Natural killer cell treated with Interleukin-12 subunit alpha and Interleukin-12 subunit beta and Interleukin-15 and Interleukin-18, amount 100 ng/mL, for 72 hours (primary cell): ENCODE measurements around the gene R3HDM2. TPM values are rescaled to one million over a fixed set of nuclear protein-coding genes. Genes with fewer than 3 reads are reported as not detected.

Source experiments
- ATAC-seq, 2 donors: fragments of 150-1000 bp; cut with Tn5 transposase in 1 of 2; sonication (Bioruptor Pico), chemical (Tn5 transposase) in 1 of 2; 2 replicates each; pipeline ENCODE4 v1.10.0; 2021
- DNase-seq: peaks from one replicate; pipeline ENCODE4 v3.0.0; 2022; ENCODE audit warnings: low spot score
- H3K27ac Mint-ChIP-seq, 2 donors: 1 replicate in 1 of 2; 2 replicates in 1 of 2; pipeline ENCODE4 v1.8.0; 2022; ENCODE audit warnings: mixed read lengths in 2 of 2, mild to moderate bottlenecking in 1 of 2, moderate library complexity in 1 of 2
- H3K27me3 Mint-ChIP-seq, 2 donors: 1 replicate in 1 of 2; 2 replicates in 1 of 2; pipeline ENCODE4 v1.8.0; 2022; ENCODE audit warnings: mixed read lengths in 2 of 2
- H3K36me3 Mint-ChIP-seq: one replicate; pipeline ENCODE4 v1.8.0; 2022; ENCODE audit warnings: mixed read lengths
- H3K4me1 Mint-ChIP-seq, 2 donors: 1 replicate in 1 of 2; 2 replicates in 1 of 2; pipeline ENCODE4 v1.8.0; 2022; ENCODE audit warnings: low read depth in 2 of 2, mixed read lengths in 2 of 2, mild to moderate bottlenecking in 1 of 2
- H3K4me3 Mint-ChIP-seq: one replicate; pipeline ENCODE4 v1.8.0; 2022; ENCODE audit warnings: mixed read lengths
- H3K9me3 Mint-ChIP-seq: 2 replicates; pipeline ENCODE4 v1.8.0; 2022; ENCODE audit warnings: mixed read lengths
- total RNA-seq, 2 donors: library from RNA; stranded (reverse); gene quantifications; one replicate each; pipeline ENCODE4 v1.2.3, GENCODE V29; 2022

The R3HDM2 gene
- total RNA-seq, 2 donors from 2014 or later: 55.4 to 57.2 TPM

DNA sequence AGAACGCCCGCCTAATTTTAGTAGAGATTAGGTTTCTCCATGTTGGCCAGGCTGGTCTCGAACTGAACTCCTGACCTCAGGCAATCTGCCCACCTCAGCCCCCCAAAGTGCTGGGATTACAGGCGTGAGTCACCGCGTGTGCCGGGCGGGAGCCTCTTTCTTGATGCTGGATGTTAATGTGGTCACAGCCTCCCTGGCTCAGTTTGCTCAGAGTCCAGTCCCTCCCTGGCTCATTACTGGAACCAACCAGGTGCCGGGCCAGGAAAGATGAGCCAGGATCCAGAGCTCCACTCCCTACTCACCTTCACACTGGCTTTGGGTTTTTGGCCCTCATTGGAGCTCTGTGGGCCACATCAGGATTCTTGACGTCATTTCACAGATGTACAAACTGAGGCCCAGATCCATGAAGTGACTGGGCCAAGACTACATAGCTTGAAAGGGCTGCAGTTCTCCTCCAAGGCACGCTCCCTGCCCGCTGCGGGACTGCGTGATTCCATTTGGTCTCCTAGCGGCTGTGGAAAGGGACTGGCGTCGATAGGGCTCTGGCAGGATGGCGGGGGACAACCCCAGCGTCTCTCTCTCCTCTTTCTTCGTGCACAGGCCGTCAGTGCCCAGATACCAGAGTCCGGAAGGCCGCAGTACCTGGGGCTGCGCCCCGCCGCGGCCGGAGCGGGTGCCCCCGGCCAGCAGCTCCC, 206.4 kb downstream of the R3HDM2 start:
- Mint-ChIP-seq H3K9me3 (no peaks in the 10 kb centered on the region), H3K36me3 (no peaks in the 10 kb centered on the region), H3K27ac (no peak overlapping the region), H3K27me3 (peaks cover 43 to 65% of the 10 kb centered on the region in 2 donors), H3K4me1 (peaks cover 55 to 63% of the 10 kb centered on the region in 2 donors), H3K4me3 (peak overlapping the region; percentile 62)
- no peak for ATAC-seq
- DNase-seq: no peak

DNA sequence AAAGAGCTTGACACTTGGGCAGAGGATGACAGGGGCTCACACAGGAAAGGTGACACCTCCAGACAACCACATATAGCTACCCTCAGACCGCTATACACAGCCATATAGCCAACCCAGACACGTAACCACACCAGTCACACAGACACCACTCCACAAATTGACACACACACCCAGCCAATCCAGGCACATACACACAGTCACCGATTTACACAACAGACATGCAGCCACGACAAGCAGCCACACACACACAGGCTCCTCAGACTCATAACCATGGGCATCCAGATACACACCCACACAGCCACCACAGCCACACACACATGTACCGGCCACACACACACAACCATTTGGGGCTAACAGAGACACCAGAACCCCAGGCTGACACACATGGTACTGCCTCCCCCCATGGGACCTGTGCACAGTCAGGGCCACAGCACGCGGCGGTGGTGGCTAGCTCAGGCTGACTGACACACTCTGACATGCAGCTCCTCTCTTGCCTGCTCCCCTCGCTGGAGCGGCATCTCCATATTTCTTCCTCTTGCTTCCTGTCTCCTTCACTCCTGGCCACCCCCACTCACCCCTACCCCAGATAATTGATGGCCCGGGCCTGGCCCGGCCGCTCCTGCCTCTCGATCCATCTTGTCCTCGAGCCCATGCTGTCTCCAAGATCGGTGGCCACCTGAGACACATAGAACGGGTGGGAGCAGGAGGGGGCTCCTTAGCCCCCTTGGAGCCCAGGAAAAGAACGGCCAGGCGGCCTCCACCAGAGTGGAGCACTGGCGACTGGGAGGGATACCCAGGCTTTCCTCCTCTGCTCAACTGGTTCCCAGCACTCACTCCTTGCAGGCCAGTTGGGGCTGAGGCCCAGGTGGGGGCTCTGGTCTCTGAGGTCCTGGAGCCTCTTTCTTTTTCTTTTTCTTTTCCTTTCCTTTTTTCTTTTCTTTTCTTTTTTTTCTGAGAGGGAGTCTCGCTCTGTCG, 207.4 kb downstream of the R3HDM2 start:
- Mint-ChIP-seq H3K27ac (peak overlapping the region in 1 of 2 donors; percentile 0), H3K36me3 (no peaks in the 10 kb centered on the region), H3K4me3 (peak overlapping the region; percentile 62), H3K9me3 (no peaks in the 10 kb centered on the region), H3K4me1 (peaks cover 49 to 59% of the 10 kb centered on the region in 2 donors), H3K27me3 (peaks cover 51 to 75% of the 10 kb centered on the region in 2 donors)
- DNase-seq (peak; percentile 80), ATAC-seq (peak; percentile 92 to 93)

DNA sequence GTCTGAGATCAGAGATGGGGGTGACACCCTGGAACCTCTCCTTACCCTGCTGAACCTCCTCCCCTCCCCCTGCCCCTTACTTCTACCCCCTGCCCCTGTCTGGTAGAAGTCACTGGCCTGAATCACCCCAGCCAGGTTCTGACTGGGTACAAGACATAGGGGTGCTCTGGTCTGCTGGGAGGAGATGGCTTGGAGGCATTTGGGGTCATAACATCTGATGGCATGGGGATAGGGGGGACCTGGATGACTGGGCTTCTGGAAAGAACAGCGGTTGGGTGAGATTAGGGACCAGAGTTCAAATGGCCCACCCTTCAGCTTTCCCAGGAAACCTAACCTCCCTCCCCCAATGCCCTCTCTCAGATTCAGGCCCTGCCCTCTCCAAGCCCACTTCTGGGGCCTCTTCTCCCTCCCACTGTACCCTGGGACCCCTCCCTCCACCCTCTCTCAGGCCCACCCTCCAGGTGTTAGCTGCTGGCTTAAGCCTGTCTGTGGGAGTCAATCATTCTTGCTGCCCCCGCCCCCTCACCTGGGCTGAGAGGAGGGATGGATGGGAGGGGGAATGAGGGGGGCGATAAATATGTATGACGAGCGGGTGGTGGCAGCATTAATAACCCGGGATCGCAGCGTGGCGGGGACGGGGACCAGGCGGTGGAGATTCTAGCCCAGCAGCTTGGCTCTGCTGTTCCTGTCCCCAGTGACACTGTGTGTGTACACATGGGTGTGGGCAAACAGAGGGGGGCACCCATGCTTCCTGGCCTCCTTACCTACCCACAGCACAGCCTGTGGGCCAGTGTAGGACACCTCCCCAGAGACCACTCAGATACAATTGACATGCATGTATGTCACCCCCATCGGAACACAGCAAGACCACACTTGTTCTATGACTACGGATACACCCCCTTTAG, 208.3 kb downstream of the R3HDM2 start:
- ATAC-seq (no peak), DNase-seq (no peak)
- Mint-ChIP-seq H3K27me3 (peaks cover 55 to 80% of the 10 kb centered on the region in 2 donors), H3K27ac (peak overlapping the region in 1 of 2 donors; percentile 0), H3K36me3 (no peaks in the 10 kb centered on the region), H3K4me1 (peaks cover 48 to 60% of the 10 kb centered on the region in 2 donors), H3K4me3 (peak overlapping the region; percentile 62), H3K9me3 (no peaks in the 10 kb centered on the region)

DNA sequence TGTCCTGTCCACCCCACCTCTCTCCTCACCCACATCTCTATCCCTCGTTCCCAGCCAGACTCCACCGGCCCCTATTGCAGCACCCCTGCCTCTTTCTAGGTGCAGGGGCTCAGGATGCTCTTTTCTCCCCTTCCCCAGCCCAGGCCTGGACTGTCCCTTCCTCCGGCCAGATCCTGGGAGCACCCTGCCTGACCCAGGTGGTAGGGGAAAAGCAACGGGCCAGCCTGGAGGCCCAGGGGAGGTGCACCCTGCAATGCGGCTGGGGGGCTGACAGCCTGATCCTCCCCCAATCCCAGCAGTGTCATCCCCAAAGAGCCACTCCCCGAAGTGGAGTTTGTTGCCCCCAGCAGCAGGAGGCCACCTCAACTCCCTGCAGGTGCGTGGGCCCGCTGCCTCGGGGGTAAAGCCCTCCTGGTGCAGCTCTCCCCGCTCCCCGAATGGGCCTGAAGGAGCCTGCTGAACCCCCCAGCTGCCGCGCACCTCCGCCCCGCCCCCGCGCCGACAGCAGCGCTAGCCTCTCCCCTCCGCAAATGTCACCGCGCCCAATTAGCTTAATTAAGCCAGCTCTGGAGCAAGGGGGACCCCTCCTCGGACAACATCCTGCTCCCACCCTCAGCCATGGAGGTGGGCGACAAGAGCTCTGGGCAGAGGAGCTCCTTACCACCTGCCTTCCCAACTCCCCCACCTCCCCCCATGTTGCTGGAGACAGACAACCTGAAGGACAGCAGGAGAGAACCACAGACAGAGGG, 209.5 kb downstream of the R3HDM2 start:
- ATAC-seq: no peak
- H3K9me3 Mint-ChIP-seq: no peaks in the 10 kb centered on the region
- H3K27ac Mint-ChIP-seq: no peak overlapping the region
- peaks cover 52 to 75% of the 10 kb centered on the region in 2 donors for H3K27me3 Mint-ChIP-seq
- peak overlapping the region; percentile 30 for H3K4me3 Mint-ChIP-seq
- DNase-seq: no peak
- no peaks in the 10 kb centered on the region for H3K36me3 Mint-ChIP-seq
- peaks cover 44 to 56% of the 10 kb centered on the region in 2 donors for H3K4me1 Mint-ChIP-seq

DNA sequence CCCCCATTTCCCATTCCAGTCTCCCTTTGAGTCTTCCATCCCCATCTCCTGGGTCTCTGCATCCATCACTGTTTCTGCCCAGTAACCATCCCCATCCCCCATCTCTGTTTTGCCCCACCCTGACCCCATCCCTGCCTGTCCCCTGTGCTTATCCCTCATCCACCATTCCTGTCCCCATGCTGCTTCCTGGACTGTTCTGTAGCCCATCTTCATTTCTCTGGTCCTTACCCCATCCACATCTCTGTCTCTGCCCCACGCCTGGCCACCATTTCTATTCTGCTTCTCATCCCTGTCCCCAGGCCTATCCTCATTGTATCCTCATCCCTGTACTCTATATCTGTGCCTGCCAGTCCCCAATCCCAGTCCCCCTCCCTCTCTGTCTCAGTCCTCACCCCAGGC, 210.1 kb downstream of the R3HDM2 start:
- Mint-ChIP-seq H3K4me3 (no peak overlapping the region), H3K36me3 (no peaks in the 10 kb centered on the region), H3K4me1 (peaks cover 45 to 54% of the 10 kb centered on the region in 2 donors), H3K27me3 (peaks cover 53 to 72% of the 10 kb centered on the region in 2 donors), H3K27ac (no peak overlapping the region), H3K9me3 (no peaks in the 10 kb centered on the region)
- no peak for DNase-seq
- no peak for ATAC-seq

DNA sequence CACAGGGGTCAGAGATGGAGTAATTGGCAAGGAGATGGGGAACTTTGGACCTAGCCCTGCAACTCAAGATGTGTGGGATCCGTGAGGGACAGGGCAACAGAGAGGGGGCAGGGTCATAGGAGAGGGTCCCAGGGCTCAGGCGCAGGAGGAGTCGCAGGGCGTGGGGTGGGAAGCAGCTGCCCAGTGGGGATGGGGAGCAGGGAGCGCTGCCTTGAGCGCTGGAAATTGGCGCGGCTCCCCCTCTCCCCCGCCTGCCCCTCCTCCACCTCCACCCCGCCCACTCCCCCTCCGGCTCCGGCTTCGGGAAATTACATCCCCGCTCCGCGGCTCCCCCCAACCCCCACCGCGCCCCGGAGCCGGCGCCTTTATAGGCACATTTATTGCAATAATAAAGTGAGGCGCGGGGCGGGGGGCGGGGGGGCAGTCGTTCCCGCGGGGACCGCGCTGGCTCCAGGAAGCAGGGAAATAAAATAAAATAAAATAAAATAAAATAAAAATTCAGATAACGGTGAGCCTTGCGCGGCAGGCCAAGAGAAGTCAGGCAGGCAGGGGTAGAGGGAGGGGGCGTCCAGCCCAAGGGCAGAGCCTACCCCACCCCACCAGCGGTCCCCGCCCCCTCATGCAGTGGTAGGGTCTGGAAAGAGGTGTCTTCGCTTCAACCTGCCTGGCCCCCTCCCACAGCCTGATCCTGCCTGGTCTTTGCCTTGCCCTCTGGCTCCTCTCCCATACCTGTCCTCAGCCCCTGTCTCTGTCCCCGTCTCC, 210.7 kb downstream of the R3HDM2 start:
- H3K27me3 Mint-ChIP-seq: peaks cover 56 to 74% of the 10 kb centered on the region in 2 donors
- H3K4me3 Mint-ChIP-seq: no peak overlapping the region
- H3K36me3 Mint-ChIP-seq: no peaks in the 10 kb centered on the region
- H3K9me3 Mint-ChIP-seq: no peaks in the 10 kb centered on the region
- ATAC-seq (no peak), DNase-seq (no peak)
- no peak overlapping the region for H3K27ac Mint-ChIP-seq
- peaks cover 51 to 55% of the 10 kb centered on the region in 2 donors for H3K4me1 Mint-ChIP-seq

DNA sequence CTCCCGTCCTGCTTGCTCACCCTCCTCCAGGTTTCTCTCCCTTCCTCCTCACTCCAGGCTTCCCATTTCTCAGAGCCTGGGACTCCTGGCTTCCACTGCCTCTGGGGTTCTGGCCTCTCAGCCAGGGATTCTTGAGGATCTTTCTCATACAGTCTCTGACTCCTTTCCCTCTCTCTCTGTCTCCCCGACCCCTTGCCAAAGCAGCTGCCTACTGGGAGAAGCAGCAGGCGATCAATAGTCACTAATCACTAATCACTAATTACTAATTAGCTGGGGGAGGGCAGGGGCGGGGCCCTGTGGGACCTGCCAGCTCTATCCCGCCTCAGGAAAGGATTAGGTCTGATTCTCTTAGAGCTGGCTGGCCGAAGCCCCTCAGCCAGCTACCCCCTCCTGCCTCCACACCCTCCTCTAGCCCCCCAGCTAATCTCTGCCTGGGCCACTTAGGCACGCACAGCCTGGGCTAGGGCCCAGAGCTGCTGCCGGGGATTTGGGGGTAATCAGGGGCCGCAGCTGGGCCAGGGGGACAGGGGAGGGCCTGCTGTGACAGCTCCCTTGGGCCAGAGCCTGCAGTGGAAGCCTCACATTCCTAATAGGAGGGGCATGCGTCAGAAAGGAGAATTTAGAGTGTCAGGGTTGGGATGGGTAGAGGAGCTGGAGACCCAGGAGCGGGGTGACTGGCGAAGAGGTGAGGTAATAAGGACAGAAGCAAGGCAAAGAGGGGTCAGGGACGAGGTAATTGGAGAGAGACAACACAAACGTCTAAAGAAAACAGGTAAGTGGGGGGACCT, 211.4 kb downstream of the R3HDM2 start:
- Mint-ChIP-seq H3K4me3 (no peak overlapping the region), H3K36me3 (no peaks in the 10 kb centered on the region), H3K9me3 (no peaks in the 10 kb centered on the region), H3K27ac (no peak overlapping the region), H3K27me3 (peaks cover 62 to 82% of the 10 kb centered on the region in 2 donors), H3K4me1 (peaks cover 57 to 61% of the 10 kb centered on the region in 2 donors)
- ATAC-seq (no peak), DNase-seq (no peak)

DNA sequence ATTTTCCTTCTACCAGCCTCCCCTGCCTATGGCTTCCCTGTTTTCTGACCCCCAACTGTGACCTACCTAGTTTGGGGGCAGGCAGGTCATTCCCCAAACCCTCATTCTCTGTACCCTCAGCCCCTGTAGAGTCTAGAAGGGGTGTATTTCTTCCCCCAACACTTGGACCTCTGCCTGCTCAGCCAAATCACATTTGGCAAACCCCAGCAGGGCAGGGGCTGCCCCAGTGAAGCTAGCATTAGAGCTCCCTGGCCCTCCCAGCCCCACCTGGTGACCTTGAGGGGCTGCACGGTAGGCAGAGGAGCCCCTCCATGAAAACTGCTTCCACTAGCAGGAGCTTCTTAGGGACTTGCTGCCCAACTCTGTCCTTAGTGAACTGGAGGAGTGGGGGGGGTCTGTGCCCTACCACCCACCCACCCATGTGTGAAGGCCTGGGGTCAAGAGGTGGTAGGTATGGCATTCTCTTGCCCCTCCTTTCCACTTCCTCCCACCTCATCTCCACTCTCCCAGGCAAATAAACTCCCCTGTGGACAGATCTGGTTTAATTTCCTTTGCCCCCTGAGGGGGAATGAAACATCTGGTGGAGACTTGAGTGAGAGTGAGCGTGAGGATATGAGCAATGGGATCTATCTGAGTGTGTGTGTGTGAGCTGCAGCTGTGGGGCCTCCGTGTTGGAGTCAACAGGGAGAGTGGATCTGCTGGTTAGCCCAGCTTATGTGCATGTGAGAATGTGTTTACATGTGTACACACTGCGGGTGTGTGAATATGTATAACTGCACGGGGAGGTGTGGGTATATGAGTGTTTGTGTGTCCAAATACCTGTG, 212.6 kb downstream of the R3HDM2 start:
- peak overlapping the region; percentile 86 for H3K4me3 Mint-ChIP-seq
- no peaks in the 10 kb centered on the region for H3K36me3 Mint-ChIP-seq
- no peak for ATAC-seq
- H3K27ac Mint-ChIP-seq: no peak overlapping the region
- H3K27me3 Mint-ChIP-seq: peaks cover 70 to 89% of the 10 kb centered on the region in 2 donors
- no peaks in the 10 kb centered on the region for H3K9me3 Mint-ChIP-seq
- DNase-seq: no peak
- H3K4me1 Mint-ChIP-seq: peaks cover 59 to 63% of the 10 kb centered on the region in 2 donors

DNA sequence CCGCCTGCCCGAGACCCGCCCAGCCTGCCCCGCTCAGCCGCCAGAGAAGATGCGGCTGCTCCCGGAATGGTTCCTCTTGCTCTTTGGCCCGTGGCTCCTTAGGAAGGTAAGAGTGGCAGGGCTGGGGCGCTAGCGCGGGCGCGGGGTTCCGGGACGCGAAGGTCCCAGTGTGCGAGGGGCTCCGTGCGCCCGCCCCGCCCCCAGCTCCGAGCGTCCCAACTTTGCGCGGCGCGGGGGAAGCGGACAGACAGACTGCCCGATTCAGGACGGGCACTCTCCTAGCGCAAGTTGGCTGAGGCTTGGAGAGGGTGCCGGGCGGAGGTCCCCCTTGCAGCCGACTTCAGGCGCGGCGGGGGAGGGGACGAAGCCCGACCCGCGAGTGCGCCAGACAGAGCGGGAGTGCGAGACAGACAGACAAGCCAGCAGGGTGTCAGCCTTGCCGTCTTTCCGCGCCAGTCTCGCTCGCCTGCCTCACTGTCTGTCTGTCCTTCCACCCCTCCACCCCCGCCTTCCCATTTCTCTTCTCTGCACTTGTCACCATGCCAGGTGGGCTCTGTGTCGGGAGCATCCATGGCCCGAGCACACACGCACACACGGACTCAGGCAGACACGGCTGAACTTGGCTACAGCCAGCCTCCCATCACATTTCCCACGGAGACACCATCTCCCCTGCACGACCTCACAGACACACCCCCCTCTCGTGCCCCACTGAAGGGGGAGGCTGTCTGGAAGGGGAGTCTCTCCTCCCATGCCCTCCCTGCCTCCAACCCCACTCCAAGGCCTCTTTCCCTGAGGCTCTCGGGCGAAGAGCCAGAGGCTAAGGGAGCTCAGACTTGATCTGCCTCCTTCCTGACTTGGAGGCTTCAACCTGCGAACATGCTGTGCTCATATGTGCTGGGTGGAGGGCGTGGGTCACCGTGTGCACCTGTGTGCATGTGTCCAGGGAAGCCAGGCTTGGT, 213.6 kb downstream of the R3HDM2 start:
- H3K36me3 Mint-ChIP-seq: no peaks in the 10 kb centered on the region
- peaks cover 65 to 81% of the 10 kb centered on the region in 2 donors for H3K27me3 Mint-ChIP-seq
- H3K4me1 Mint-ChIP-seq: peaks cover 51 to 55% of the 10 kb centered on the region in 2 donors
- DNase-seq (no peak), ATAC-seq (no peak)
- no peak overlapping the region for H3K27ac Mint-ChIP-seq
- no peaks in the 10 kb centered on the region for H3K9me3 Mint-ChIP-seq
- H3K4me3 Mint-ChIP-seq: peak overlapping the region; percentile 86
